ENCODE results near the gene SOBP.

SOBP gene

GRCh38 chr6:107567643-107568042 lies 77.7 kb downstream of the SOBP start:
- DNase-seq (ENCODE audit: low spot score) = no peak
- TF ChIP-seq CTCF (IDR thresholded peaks at IDR 0.05; ENCODE audit: extremely low read depth, missing control alignments) = no peak

- no peak for TF ChIP-seq CTCF (IDR thresholded peaks at IDR 0.05; ENCODE audit: extremely low read depth, missing control alignments)
- no peak for DNase-seq (ENCODE audit: low spot score)
These were observed 79.6 kb downstream of the SOBP start for GRCh38 chr6:107569473-107569872.

GRCh38 chr6:107571354-107571753 lies 81.4 kb downstream of the SOBP start:
- DNase-seq (ENCODE audit: low spot score) = no peak
- TF ChIP-seq CTCF (IDR thresholded peaks at IDR 0.05; ENCODE audit: extremely low read depth, missing control alignments) = no peak

GRCh38 chr6:107572886-107573285 lies 83.0 kb downstream of the SOBP start:
- TF ChIP-seq CTCF (IDR thresholded peaks at IDR 0.05; ENCODE audit: extremely low read depth, missing control alignments) = no peak

GRCh38 chr6:107574856-107575255 lies 84.9 kb downstream of the SOBP start:
- TF ChIP-seq CTCF (IDR thresholded peaks at IDR 0.05; ENCODE audit: extremely low read depth, missing control alignments) = no peak
- DNase-seq (ENCODE audit: low spot score) = no peak

More at GRCh38 chr6:107572886-107573285, 83.0 kb downstream of the SOBP start:
- no peak for DNase-seq (ENCODE audit: low spot score)

GRCh38 chr6:107576852-107577251 lies 86.9 kb downstream of the SOBP start:
- TF ChIP-seq CTCF (IDR thresholded peaks at IDR 0.05; ENCODE audit: extremely low read depth, missing control alignments) = no peak
- no peak for DNase-seq (ENCODE audit: low spot score)

GRCh38 chr6:107578642-107579341 lies 88.9 kb downstream of the SOBP start:
- no peak for TF ChIP-seq CTCF (IDR thresholded peaks at IDR 0.05; ENCODE audit: extremely low read depth, missing control alignments)
- DNase-seq (ENCODE audit: low spot score) = no peak

Data from GM20000 (cell line).